ENCODE results near the gene PTGIS. TPM values are rescaled to one million over a fixed set of nuclear protein-coding genes. Genes with fewer than 3 reads are reported as not detected.

The PTGIS gene
- total and polyA plus RNA-seq, 2 of the 4 experiments (the other 2 are of a cell fraction) = 1.6 to 2.6 TPM

DNA sequence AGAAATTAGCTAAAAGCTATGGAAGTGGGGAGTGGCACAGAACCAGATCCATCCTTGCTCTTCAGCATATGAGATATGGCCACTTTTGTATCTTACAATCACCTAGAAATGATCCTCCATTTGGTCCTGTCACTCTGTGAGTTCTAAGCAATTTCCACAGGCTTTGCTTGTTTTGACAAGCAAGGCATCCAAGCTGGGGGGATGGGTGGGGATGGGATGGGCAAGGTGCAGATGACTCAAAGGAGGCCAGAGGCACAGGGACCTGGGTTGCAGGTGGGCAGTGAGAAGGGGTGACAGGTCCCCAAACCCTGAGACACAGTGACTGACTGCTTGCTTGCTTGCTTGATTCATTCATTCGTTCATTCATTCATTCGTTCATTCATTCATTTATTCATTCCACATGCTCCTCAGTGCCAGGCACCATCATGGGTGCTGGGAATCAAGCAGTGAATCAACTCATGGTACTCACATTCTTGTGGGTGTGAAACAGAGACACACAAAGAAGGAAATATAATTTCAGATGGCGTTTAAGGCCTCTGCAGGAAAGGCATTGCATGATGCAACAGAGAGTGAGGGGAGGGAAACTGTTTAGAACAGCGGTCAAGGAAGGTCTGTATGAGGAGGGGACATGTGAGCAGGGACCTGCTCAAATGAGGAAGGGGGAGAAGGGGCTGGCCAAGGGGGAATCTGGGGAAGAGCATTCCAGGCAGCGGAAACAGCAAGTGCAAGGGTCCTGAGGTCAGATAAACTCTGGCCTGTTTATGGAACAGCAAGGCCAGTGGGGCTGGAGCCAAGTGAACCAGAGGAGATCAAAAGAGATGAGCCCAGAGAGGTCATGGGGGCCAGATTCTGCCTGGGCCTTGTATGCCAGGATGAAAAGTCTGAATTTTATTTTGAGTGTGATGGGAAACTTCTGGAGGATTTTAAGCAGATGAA is 88.9 kb downstream of the PTGIS start:
- no peak overlapping the region for H2AK9ac ChIP-seq (replicated peaks; ENCODE audit: low read depth, low read length, poor library complexity)
- H4K20me1 ChIP-seq (ENCODE audit: insufficient read depth, low read length) = 0 out of 2 replicates have a peak, but pooled peaks cover 6% of the 10 kb centered on the region
- dilution Hi-C loops (cut with HindIII; ENCODE audit: low sequenced_read_pairs, unreplicated experiment) (no loop called here), intact Hi-C loops (cut with micrococcal nuclease) (no loop called here), in situ Hi-C loops (cut with MboI; ENCODE audit: low sequenced_read_pairs) (no loop called here)
- DNase-seq (no peak), ATAC-seq (ENCODE audit: low read depth) (no peak)
- H3K14ac ChIP-seq (replicated peaks; ENCODE audit: low read depth, low read length) = no peak overlapping the region
- H4K8ac ChIP-seq (ENCODE audit: low read depth in 2 of 2, low read length in 2 of 2) = no peak overlapping the region
- no peak overlapping the region for H3K18ac ChIP-seq (ENCODE audit: low read depth, low read length)
- no peak overlapping the region for H2AK5ac ChIP-seq (ENCODE audit: low read depth, low read length)
- no peak overlapping the region for H2BK20ac ChIP-seq (ENCODE audit: low read depth, low read length)
- no peak overlapping the region for H3K23ac ChIP-seq (ENCODE audit: low read depth, low read length)
- no peak overlapping the region for H4K5ac ChIP-seq (ENCODE audit: low read depth, low read length)
- WGBS, 2 experiments (ENCODE audit: extremely low coverage in 2 of 2, insufficient read length in 1 of 2) = 22% methylated on average over 3 of the region's 5 CpGs; no CpG with 5 or more reads in 1 of the 2 experiments
- H3K79me1 ChIP-seq (ENCODE audit: low read depth in 1 of 2, low read length in 2 of 2) = no peaks in the 10 kb centered on the region
- H3K4me3 ChIP-seq (ENCODE audit: insufficient read depth, low read depth, low read length) = no peak overlapping the region
- no peak overlapping the region for H2BK120ac ChIP-seq (ENCODE audit: low read depth, low read length)
- ChIA-PET CTCF (interaction anchor here (0.6 kb wide), 1 partner anchor 107 kb away, joined by 11 read pairs; no protein-coding TSS in a partner anchor), POLR2A (ENCODE audit: unreplicated experiment) (no interaction called here)
- no peak overlapping the region for H2AFZ ChIP-seq (replicated peaks; ENCODE audit: low read length, poor library complexity)
- 0 out of 2 replicates have a peak, but pooled peaks cover 3% of the 10 kb centered on the region for H3K9me1 ChIP-seq (ENCODE audit: insufficient read depth, low read length)
- H3K9ac ChIP-seq (ENCODE audit: low read depth, low read length) = no peak overlapping the region
- no peak overlapping the region for H2BK15ac ChIP-seq (ENCODE audit: low read depth, low read length)
- no peak overlapping the region for H3K27ac ChIP-seq (ENCODE audit: insufficient read depth, low read length)
- TF ChIP-seq RCOR1 (IDR thresholded peaks at IDR 0.05; ENCODE audit: insufficient replicate concordance, low read length) (no peak), MAZ (IDR thresholded peaks at IDR 0.05; ENCODE audit: borderline replicate concordance, low read depth, low read length) (no peak)
- no peak overlapping the region for H3K4ac ChIP-seq (ENCODE audit: low read depth, low read length)
- peaks cover 67% of the 10 kb centered on the region for H3K27me3 ChIP-seq (ENCODE audit: control insufficient read depth, insufficient read depth, low read length)
- no peaks in the 10 kb centered on the region for H3K36me3 ChIP-seq (ENCODE audit: control insufficient read depth, insufficient read depth, low read length)
- BruUV-seq (replicated peaks) = no TSS peak
- no peaks in the 10 kb centered on the region for H3K4me1 ChIP-seq (ENCODE audit: control insufficient read depth, insufficient read depth, low read length)
- 0 out of 2 replicates have a peak, but pooled peaks cover 2% of the 10 kb centered on the region for H3K9me3 ChIP-seq (ENCODE audit: control insufficient read depth, insufficient read depth, low read length)
- no peak overlapping the region for H4K91ac ChIP-seq (ENCODE audit: insufficient read depth, low read depth, low read length)
- H3K56ac ChIP-seq (ENCODE audit: extremely low read depth, insufficient read depth, low read length) = no peak overlapping the region
- no peak overlapping the region for H3K4me2 ChIP-seq (ENCODE audit: low read depth, low read length)
- no peak overlapping the region for H2BK5ac ChIP-seq (ENCODE audit: low read depth, low read length, poor library complexity, severe bottlenecking)
